HepG2 (cell line): ENCODE data around the gene TGM1. TPM values are rescaled to one million over a fixed set of nuclear protein-coding genes. Genes with fewer than 3 reads are reported as not detected.
A peak's percentile ranks its signal among the peaks of the same experiment; 100 is the strongest.

ENCODE experiments used
- EED ChIP-seq: sonication (generic); formaldehyde crosslinking; IDR thresholded peaks from 2 replicates; pipeline ENCODE4 v1.5.0; 2020; ENCODE audit warnings: mild to moderate bottlenecking, missing genetic modification reagents
- FOXO1 ChIP-seq: sonication (generic); formaldehyde crosslinking; IDR thresholded peaks from 2 replicates; pipeline ENCODE4 v1.4.0; 2020; ENCODE audit warnings: missing genetic modification reagents
- GFI1 ChIP-seq: sonication (generic); formaldehyde crosslinking; IDR thresholded peaks from 2 replicates; pipeline ENCODE4 v1.5.0; 2020; ENCODE audit warnings: missing genetic modification reagents, mild to moderate bottlenecking, borderline replicate concordance
- HOXA5 ChIP-seq: sonication (generic); formaldehyde crosslinking; IDR thresholded peaks from 2 replicates; pipeline ENCODE4 v1.4.0; 2020; ENCODE audit warnings: missing genetic modification reagents
- KLF11 ChIP-seq: IDR thresholded peaks from 2 replicates; pipeline ENCODE4 v1.6.1; 2016; ENCODE audit warnings: missing compliant biosample characterization
- KLF9 ChIP-seq: IDR thresholded peaks from 2 replicates; pipeline ENCODE4 v1.6.1; 2016; ENCODE audit warnings: low read depth
- MIER3 ChIP-seq: IDR thresholded peaks from 2 replicates; pipeline ENCODE4 v1.6.1; 2016; ENCODE audit warnings: missing compliant biosample characterization, borderline replicate concordance
- NFE2L2 ChIP-seq: fragments of 150-350 bp; IDR thresholded peaks from 2 replicates; pipeline ENCODE4 v1.6.1; 2014; ENCODE audit warnings: low read length
- PLRG1 ChIP-seq: fragments of 450-650 bp; conservative IDR thresholded peaks from 2 replicates; pipeline ENCODE4 v1.6.1; 2016
- POLR2AphosphoS5 ChIP-seq: IDR thresholded peaks from 2 replicates; pipeline ENCODE4 v1.6.1; 2012; ENCODE audit warnings: low read depth, low read length
- SP5 ChIP-seq: IDR thresholded peaks from 2 replicates; pipeline ENCODE4 v1.6.1; 2016; ENCODE audit warnings: low read depth, borderline replicate concordance
- ZFP90 ChIP-seq: sonication (generic); formaldehyde crosslinking; IDR thresholded peaks from 2 replicates; pipeline ENCODE4 v1.8.0; 2022; ENCODE audit warnings: missing genetic modification reagents, mild to moderate bottlenecking, inconsistent platforms, borderline replicate concordance
- ZNF20 ChIP-seq: sonication (generic); formaldehyde crosslinking; IDR thresholded peaks from 2 replicates; pipeline ENCODE4 v1.4.0; 2020; ENCODE audit warnings: mild to moderate bottlenecking, moderate library complexity, missing genetic modification reagents
- ZNF326 ChIP-seq: sonication (generic); formaldehyde crosslinking; IDR thresholded peaks from 2 replicates; pipeline ENCODE4 v1.4.0; 2020; ENCODE audit warnings: missing genetic modification reagents, borderline replicate concordance
- ZNF589 ChIP-seq: sonication (generic); formaldehyde crosslinking; conservative IDR thresholded peaks from 2 replicates; pipeline ENCODE4 v1.8.0; 2022; ENCODE audit warnings: mild to moderate bottlenecking, moderate library complexity, missing genetic modification reagents
- ZNF737 ChIP-seq: sonication (generic); formaldehyde crosslinking; IDR thresholded peaks from 2 replicates; pipeline ENCODE4 v1.5.0; 2020; ENCODE audit warnings: missing genetic modification reagents, mild to moderate bottlenecking, borderline replicate concordance
- ZSCAN20 ChIP-seq: sonication (generic); formaldehyde crosslinking; IDR thresholded peaks from 2 replicates; pipeline ENCODE4 v1.4.0; 2020; ENCODE audit warnings: missing genetic modification reagents, mild to moderate bottlenecking, borderline replicate concordance
- ZSCAN21 ChIP-seq: sonication (generic); formaldehyde crosslinking; IDR thresholded peaks from 2 replicates; pipeline ENCODE4 v1.8.0; 2022; ENCODE audit warnings: mild to moderate bottlenecking, missing genetic modification reagents, moderate library complexity, borderline replicate concordance
- ZSCAN31 ChIP-seq: sonication (generic); formaldehyde crosslinking; IDR thresholded peaks from 2 replicates; pipeline ENCODE4 v1.5.0; 2020; ENCODE audit warnings: low read depth, mild to moderate bottlenecking, missing genetic modification reagents
- polyA plus RNA-seq, 8 experiments: library from polyadenylated mRNA; depleted of rRNA in 3 of 8; stranded (reverse) in 7 of 8; unstranded in 1 of 8; fragments of >200 nt; fragmentation: Illumina TruSeq in 4 of 8; extraction: Trizol in 4 of 8; gene quantifications; 2 replicates each; pipeline versions ENCODE4 v1.2.1 to v1.2.3, GENCODE V29; 2011 to 2016; ENCODE audit warnings: low read depth in 4 of 8, missing spikeins in 1 of 8, mixed read lengths in 1 of 8; ENCODE audit not compliant: insufficient read depth in 1 of 8
- total RNA-seq, 5 experiments: library from RNA; depleted of rRNA; stranded (reverse); fragments of >200 nt; fragmentation: Illumina TruSeq; extraction: Trizol; gene quantifications; 2 replicates each; pipeline ENCODE4 v1.2.3, GENCODE V29; 2016; ENCODE audit warnings: low read depth in 1 of 5
- TF ChIP-seq, protein P1 (sequence below): sonication (generic); formaldehyde crosslinking; IDR thresholded peaks from 2 replicates; pipeline ENCODE4 v1.4.0; 2020; ENCODE audit warnings: missing genetic modification reagents, low read depth, mild to moderate bottlenecking, borderline replicate concordance
- TF ChIP-seq, protein P2 (sequence below): sonication (generic); formaldehyde crosslinking; IDR thresholded peaks from 2 replicates; pipeline ENCODE4 v1.8.1; 2023; ENCODE audit warnings: mild to moderate bottlenecking, moderate library complexity, missing genetic modification reagents
- TF ChIP-seq, protein P3 (sequence below): sonication (generic); formaldehyde crosslinking; IDR thresholded peaks from 2 replicates; pipeline ENCODE4 v1.9.0; 2021; ENCODE audit warnings: missing genetic modification reagents, borderline replicate concordance
- TF ChIP-seq, protein P4 (sequence below): sonication (generic); formaldehyde crosslinking; IDR thresholded peaks from 2 replicates; pipeline ENCODE4 v1.4.0; 2020; ENCODE audit warnings: missing genetic modification reagents
- TF ChIP-seq, protein P5 (sequence below): sonication (generic); formaldehyde crosslinking; IDR thresholded peaks from 2 replicates; pipeline ENCODE4 v1.5.0; 2020; ENCODE audit warnings: missing genetic modification reagents, mild to moderate bottlenecking, borderline replicate concordance

TGM1 gene
- total and polyA plus RNA-seq, 2 of the 13 experiments (the other 11 are each of a cell fraction or from before 2014, with no cell fraction given): 3.2 to 10.6 TPM

DNA sequence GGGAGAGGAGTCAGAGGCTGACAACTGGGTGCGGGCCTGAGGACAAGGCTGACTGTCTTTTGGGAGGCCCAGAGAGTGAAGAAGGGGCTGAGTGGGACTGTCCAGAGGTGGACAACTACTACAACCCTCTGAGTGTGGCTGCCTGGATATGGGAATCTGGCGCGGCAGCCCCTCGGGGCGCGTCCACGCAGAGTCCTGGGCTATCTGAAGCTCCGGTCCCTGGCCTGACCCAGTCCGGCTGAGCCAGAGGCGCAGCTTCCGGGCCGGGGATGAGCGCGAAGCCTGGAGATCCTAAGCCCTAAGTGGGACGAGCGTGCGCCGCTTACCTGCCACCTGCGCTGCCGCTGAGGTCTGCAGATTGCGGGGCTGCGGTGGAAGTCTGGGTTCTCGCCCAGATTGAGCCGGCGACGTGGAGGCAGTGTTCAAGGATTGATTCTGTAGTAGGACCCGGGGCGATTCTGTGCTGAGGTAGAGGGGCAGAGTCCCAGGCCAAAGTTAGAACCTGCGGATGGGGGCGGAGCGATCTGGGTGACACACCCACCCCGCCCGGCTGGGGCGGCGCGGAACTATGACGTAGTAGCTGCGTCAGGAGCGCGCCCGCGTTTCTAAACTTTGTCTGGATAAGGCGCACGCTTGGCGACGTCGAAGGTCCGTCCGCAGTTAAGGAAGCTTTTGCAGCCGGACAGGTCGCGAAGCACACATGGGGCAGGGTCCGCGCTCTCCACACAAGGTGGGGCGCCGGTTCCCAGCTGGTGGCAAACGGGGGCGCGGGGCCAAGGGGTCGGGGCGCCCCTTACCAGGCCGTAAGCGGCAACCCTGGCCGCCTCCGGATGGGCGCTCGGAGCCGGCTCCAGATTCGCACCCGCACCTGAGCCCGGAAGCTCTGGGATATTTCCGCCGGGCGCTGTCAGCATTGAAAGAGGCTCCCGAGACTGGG lies 36.5 kb upstream of the TGM1 start, which contains the start of the genes DHRS1 and NOP9 (continued):
- TF ChIP-seq POLR2AphosphoS5 (peak; percentile 96), ZFP90 (CRISPR knock-in tag) (peak; percentile 98), ZNF20 (no peak), FOXO1 (CRISPR knock-in tag) (peak; percentile 57), ZSCAN21 (CRISPR knock-in tag) (peak; percentile 98), HOXA5 (CRISPR knock-in tag) (peak; percentile 98), NFE2L2 (0 out of 2 replicates have a peak, but pooled peaks have one; percentile 7), MIER3 (peak; percentile 94), KLF11 (CRISPR knock-in tag) (peak; percentile 84; the same call in 1 of the 2 replicates), KLF9 (CRISPR knock-in tag) (peak; percentile 100), ZNF326 (peak; percentile 31; the same call in 1 of the 2 replicates), GFI1 (CRISPR knock-in tag) (peak; percentile 86; the same call in 1 of the 2 replicates), PLRG1 (no peak), ZSCAN31 (CRISPR knock-in tag) (peak; percentile 98; the same call in 1 of the 2 replicates), SP5 (CRISPR knock-in tag) (peak; percentile 95), ZSCAN20 (CRISPR knock-in tag) (peak; percentile 79; the same call in 1 of the 2 replicates), ZNF737 (CRISPR knock-in tag) (no peak), ZNF589 (CRISPR knock-in tag) (no peak), EED (CRISPR knock-in tag) (peak; percentile 96)
- TF ChIP-seq, protein P1, sequence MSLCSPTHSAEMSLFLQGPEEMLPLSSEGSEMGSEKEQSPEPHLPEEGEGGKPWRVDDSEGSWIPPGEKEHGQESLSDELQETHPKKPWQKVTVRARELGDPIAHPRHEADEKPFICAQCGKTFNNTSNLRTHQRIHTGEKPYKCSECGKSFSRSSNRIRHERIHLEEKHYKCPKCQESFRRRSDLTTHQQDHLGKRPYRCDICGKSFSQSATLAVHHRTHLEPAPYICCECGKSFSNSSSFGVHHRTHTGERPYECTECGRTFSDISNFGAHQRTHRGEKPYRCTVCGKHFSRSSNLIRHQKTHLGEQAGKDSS: peak; percentile 96; the same call in 1 of the 2 replicates
- TF ChIP-seq, protein P2, sequence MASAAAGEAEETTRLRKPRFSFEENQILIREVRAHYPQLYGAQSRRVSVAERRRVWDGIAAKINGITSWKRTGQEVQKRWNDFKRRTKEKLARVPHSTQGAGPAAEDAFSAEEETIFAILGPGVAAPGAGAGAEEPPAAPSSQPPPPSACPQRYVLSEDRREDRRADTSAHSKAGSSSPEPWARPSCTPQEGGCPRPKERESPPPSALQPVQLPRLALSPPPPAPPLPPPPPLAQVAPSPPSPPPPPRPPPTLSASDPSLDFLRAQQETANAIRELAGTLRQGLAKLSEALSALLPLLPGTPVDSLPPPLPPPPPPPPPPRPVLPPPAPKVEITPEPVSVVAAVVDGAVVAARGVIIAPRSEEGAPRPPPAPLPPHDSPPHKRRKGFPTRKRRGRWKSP (CRISPR knock-in tag): no peak
- TF ChIP-seq, protein P3, sequence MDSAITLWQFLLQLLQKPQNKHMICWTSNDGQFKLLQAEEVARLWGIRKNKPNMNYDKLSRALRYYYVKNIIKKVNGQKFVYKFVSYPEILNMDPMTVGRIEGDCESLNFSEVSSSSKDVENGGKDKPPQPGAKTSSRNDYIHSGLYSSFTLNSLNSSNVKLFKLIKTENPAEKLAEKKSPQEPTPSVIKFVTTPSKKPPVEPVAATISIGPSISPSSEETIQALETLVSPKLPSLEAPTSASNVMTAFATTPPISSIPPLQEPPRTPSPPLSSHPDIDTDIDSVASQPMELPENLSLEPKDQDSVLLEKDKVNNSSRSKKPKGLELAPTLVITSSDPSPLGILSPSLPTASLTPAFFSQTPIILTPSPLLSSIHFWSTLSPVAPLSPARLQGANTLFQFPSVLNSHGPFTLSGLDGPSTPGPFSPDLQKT (CRISPR knock-in tag): peak; percentile 91
- TF ChIP-seq, protein P4, sequence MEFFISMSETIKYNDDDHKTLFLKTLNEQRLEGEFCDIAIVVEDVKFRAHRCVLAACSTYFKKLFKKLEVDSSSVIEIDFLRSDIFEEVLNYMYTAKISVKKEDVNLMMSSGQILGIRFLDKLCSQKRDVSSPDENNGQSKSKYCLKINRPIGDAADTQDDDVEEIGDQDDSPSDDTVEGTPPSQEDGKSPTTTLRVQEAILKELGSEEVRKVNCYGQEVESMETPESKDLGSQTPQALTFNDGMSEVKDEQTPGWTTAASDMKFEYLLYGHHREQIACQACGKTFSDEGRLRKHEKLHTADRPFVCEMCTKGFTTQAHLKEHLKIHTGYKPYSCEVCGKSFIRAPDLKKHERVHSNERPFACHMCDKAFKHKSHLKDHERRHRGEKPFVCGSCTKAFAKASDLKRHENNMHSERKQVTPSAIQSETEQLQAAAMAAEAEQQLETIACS (CRISPR knock-in tag): peak; percentile 61; the same call in 1 of the 2 replicates
- TF ChIP-seq, protein P5, sequence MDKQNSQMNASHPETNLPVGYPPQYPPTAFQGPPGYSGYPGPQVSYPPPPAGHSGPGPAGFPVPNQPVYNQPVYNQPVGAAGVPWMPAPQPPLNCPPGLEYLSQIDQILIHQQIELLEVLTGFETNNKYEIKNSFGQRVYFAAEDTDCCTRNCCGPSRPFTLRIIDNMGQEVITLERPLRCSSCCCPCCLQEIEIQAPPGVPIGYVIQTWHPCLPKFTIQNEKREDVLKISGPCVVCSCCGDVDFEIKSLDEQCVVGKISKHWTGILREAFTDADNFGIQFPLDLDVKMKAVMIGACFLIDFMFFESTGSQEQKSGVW (CRISPR knock-in tag): no peak
